Measurements from ENCODE around the gene ZNF536.
"Not testable (repeated sequence)": the region's sequence is repeated elsewhere in the genome, so short reads cannot be mapped to it uniquely, and the experiment has no call there.

Gene ZNF536

GRCh38 chr19:30342901-30343300 lies 29.3 kb upstream of the ZNF536 start:
- Histone ChIP-seq H3K4me1 (ENCODE audit: control insufficient read depth, insufficient read depth, low read length, unreplicated experiment) (no peaks in the 10 kb centered on the region), H3K27me3 (ENCODE audit: insufficient read depth, low read length) (no peaks in the 10 kb centered on the region), H3K4me3 (ENCODE audit: low read depth, low read length) (no peak overlapping the region), H2AFZ (ENCODE audit: low read length, unreplicated experiment) (no peak overlapping the region), H3K79me2 (ENCODE audit: control insufficient read depth, insufficient read depth, low read length, unreplicated experiment) (no peaks in the 10 kb centered on the region), H3K36me3 (ENCODE audit: insufficient read depth, low read length) (no peaks in the 10 kb centered on the region), H3K27ac (ENCODE audit: low read depth, low read length) (no peak overlapping the region)

- H3K36me3 ChIP-seq (ENCODE audit: insufficient read depth, low read length), result no peaks in the 10 kb centered on the region
- H3K4me3 ChIP-seq (ENCODE audit: low read depth, low read length), result no peak overlapping the region
- no peak overlapping the region for H3K27ac ChIP-seq (ENCODE audit: low read depth, low read length)
- H3K27me3 ChIP-seq (ENCODE audit: insufficient read depth, low read length), result no peaks in the 10 kb centered on the region
- H3K4me1 ChIP-seq (ENCODE audit: control insufficient read depth, insufficient read depth, low read length, unreplicated experiment), result no peaks in the 10 kb centered on the region
- H3K79me2 ChIP-seq (ENCODE audit: control insufficient read depth, insufficient read depth, low read length, unreplicated experiment), result no peaks in the 10 kb centered on the region
- no peak overlapping the region for H2AFZ ChIP-seq (ENCODE audit: low read length, unreplicated experiment)
Measured at GRCh38 chr19:30344446-30345425, 27.4 kb upstream of the ZNF536 start.

- no peaks in the 10 kb centered on the region for H3K27me3 ChIP-seq (ENCODE audit: insufficient read depth, low read length)
- no peak overlapping the region for H2AFZ ChIP-seq (ENCODE audit: low read length, unreplicated experiment)
- H3K36me3 ChIP-seq (ENCODE audit: insufficient read depth, low read length), result no peaks in the 10 kb centered on the region
- no peak overlapping the region for H3K4me3 ChIP-seq (ENCODE audit: low read depth, low read length)
- no peaks in the 10 kb centered on the region for H3K4me1 ChIP-seq (ENCODE audit: control insufficient read depth, insufficient read depth, low read length, unreplicated experiment)
- no peak overlapping the region for H3K27ac ChIP-seq (ENCODE audit: low read depth, low read length)
- no peaks in the 10 kb centered on the region for H3K79me2 ChIP-seq (ENCODE audit: control insufficient read depth, insufficient read depth, low read length, unreplicated experiment)
Measured at GRCh38 chr19:30345686-30346085, 26.5 kb upstream of the ZNF536 start.

- not testable (repeated sequence) for H3K27me3 ChIP-seq (ENCODE audit: insufficient read depth, low read length); H2AFZ ChIP-seq (ENCODE audit: low read length, unreplicated experiment); H3K79me2 ChIP-seq (ENCODE audit: control insufficient read depth, insufficient read depth, low read length, unreplicated experiment); H3K27ac ChIP-seq (ENCODE audit: low read depth, low read length); H3K36me3 ChIP-seq (ENCODE audit: insufficient read depth, low read length); H3K4me3 ChIP-seq (ENCODE audit: low read depth, low read length); H3K4me1 ChIP-seq (ENCODE audit: control insufficient read depth, insufficient read depth, low read length, unreplicated experiment)
Measured at GRCh38 chr19:30346468-30346867, 25.7 kb upstream of the ZNF536 start.

- Histone ChIP-seq H3K4me1 (ENCODE audit: control insufficient read depth, insufficient read depth, low read length, unreplicated experiment) (no peaks in the 10 kb centered on the region), H2AFZ (ENCODE audit: low read length, unreplicated experiment) (no peak overlapping the region), H3K27me3 (ENCODE audit: insufficient read depth, low read length) (no peaks in the 10 kb centered on the region), H3K36me3 (ENCODE audit: insufficient read depth, low read length) (no peaks in the 10 kb centered on the region), H3K27ac (ENCODE audit: low read depth, low read length) (no peak overlapping the region), H3K4me3 (ENCODE audit: low read depth, low read length) (no peak overlapping the region), H3K79me2 (ENCODE audit: control insufficient read depth, insufficient read depth, low read length, unreplicated experiment) (no peaks in the 10 kb centered on the region)
Measured at GRCh38 chr19:30349131-30349730, 23.0 kb upstream of the ZNF536 start.

GRCh38 chr19:30350692-30351663 lies 21.2 kb upstream of the ZNF536 start:
- Histone ChIP-seq H3K27me3 (ENCODE audit: insufficient read depth, low read length) (no peaks in the 10 kb centered on the region), H3K27ac (ENCODE audit: low read depth, low read length) (no peak overlapping the region), H3K79me2 (ENCODE audit: control insufficient read depth, insufficient read depth, low read length, unreplicated experiment) (no peaks in the 10 kb centered on the region), H3K4me3 (ENCODE audit: low read depth, low read length) (no peak overlapping the region), H3K4me1 (ENCODE audit: control insufficient read depth, insufficient read depth, low read length, unreplicated experiment) (no peaks in the 10 kb centered on the region), H2AFZ (ENCODE audit: low read length, unreplicated experiment) (no peak overlapping the region), H3K36me3 (ENCODE audit: insufficient read depth, low read length) (no peaks in the 10 kb centered on the region)

- Histone ChIP-seq H3K4me3 (ENCODE audit: low read depth, low read length) (no peak overlapping the region), H3K27me3 (ENCODE audit: insufficient read depth, low read length) (no peaks in the 10 kb centered on the region), H3K4me1 (ENCODE audit: control insufficient read depth, insufficient read depth, low read length, unreplicated experiment) (no peaks in the 10 kb centered on the region), H3K27ac (ENCODE audit: low read depth, low read length) (no peak overlapping the region), H3K79me2 (ENCODE audit: control insufficient read depth, insufficient read depth, low read length, unreplicated experiment) (no peaks in the 10 kb centered on the region), H3K36me3 (ENCODE audit: insufficient read depth, low read length) (no peaks in the 10 kb centered on the region), H2AFZ (ENCODE audit: low read length, unreplicated experiment) (no peak overlapping the region)
Measured at GRCh38 chr19:30351774-30352173, 20.4 kb upstream of the ZNF536 start.

GRCh38 chr19:30353394-30353945 lies 18.7 kb upstream of the ZNF536 start:
- Histone ChIP-seq H3K4me3 (ENCODE audit: low read depth, low read length) (no peak overlapping the region), H3K36me3 (ENCODE audit: insufficient read depth, low read length) (no peaks in the 10 kb centered on the region), H3K27me3 (ENCODE audit: insufficient read depth, low read length) (no peaks in the 10 kb centered on the region), H3K79me2 (ENCODE audit: control insufficient read depth, insufficient read depth, low read length, unreplicated experiment) (no peaks in the 10 kb centered on the region), H3K27ac (ENCODE audit: low read depth, low read length) (no peak overlapping the region), H3K4me1 (ENCODE audit: control insufficient read depth, insufficient read depth, low read length, unreplicated experiment) (no peaks in the 10 kb centered on the region), H2AFZ (ENCODE audit: low read length, unreplicated experiment) (no peak overlapping the region)

GRCh38 chr19:30355586-30355985 lies 16.6 kb upstream of the ZNF536 start:
- Histone ChIP-seq H3K36me3 (ENCODE audit: insufficient read depth, low read length) (no peaks in the 10 kb centered on the region), H3K27ac (ENCODE audit: low read depth, low read length) (no peak overlapping the region), H3K79me2 (ENCODE audit: control insufficient read depth, insufficient read depth, low read length, unreplicated experiment) (no peaks in the 10 kb centered on the region), H3K27me3 (ENCODE audit: insufficient read depth, low read length) (no peaks in the 10 kb centered on the region), H3K4me3 (ENCODE audit: low read depth, low read length) (no peak overlapping the region), H2AFZ (ENCODE audit: low read length, unreplicated experiment) (no peak overlapping the region), H3K4me1 (ENCODE audit: control insufficient read depth, insufficient read depth, low read length, unreplicated experiment) (no peaks in the 10 kb centered on the region)

GRCh38 chr19:30356951-30357579 lies 15.1 kb upstream of the ZNF536 start:
- H3K36me3 ChIP-seq (ENCODE audit: insufficient read depth, low read length), result no peaks in the 10 kb centered on the region
- no peaks in the 10 kb centered on the region for H3K79me2 ChIP-seq (ENCODE audit: control insufficient read depth, insufficient read depth, low read length, unreplicated experiment)
- no peaks in the 10 kb centered on the region for H3K27me3 ChIP-seq (ENCODE audit: insufficient read depth, low read length)
- H2AFZ ChIP-seq (ENCODE audit: low read length, unreplicated experiment), result no peak overlapping the region
- H3K4me3 ChIP-seq (ENCODE audit: low read depth, low read length), result no peak overlapping the region
- no peaks in the 10 kb centered on the region for H3K4me1 ChIP-seq (ENCODE audit: control insufficient read depth, insufficient read depth, low read length, unreplicated experiment)
- no peak overlapping the region for H3K27ac ChIP-seq (ENCODE audit: low read depth, low read length)

All from ACC112 (cell line).